CD14-positive monocyte (primary cell): ENCODE measurements around the gene ALDH2. TPM values are rescaled to one million over a fixed set of nuclear protein-coding genes. Genes with fewer than 3 reads are reported as not detected.

Experiments
- DNase-seq, 3 donors: peaks; one replicate each; pipeline ENCODE4 v3.0.0-alpha.2; 2011 to 2022
- H2AFZ ChIP-seq: 2 replicates; pipeline ENCODE4 v1.6.0; 2012; ENCODE audit warnings: mild to moderate bottlenecking, low read depth, low read length, inconsistent platforms; ENCODE audit not compliant: insufficient read depth, poor library complexity, severe bottlenecking
- H3K27ac ChIP-seq, 2 donors: 1 replicate in 1 of 2; 2 replicates in 1 of 2; pipeline ENCODE4 v1.5.1; 2012 to 2013; ENCODE audit warnings: low read length in 2 of 2, control low read depth in 1 of 2, inconsistent platforms in 1 of 2, low read depth in 1 of 2, mild to moderate bottlenecking in 1 of 2
- H3K27me3 ChIP-seq, 2 donors: one replicate each; pipeline versions ENCODE4 v1.6.0 to v1.6.1; 2011 to 2013; ENCODE audit warnings: low read length in 2 of 2; ENCODE audit not compliant: control insufficient read depth in 2 of 2, insufficient read depth in 2 of 2
- H3K36me3 ChIP-seq, 2 donors: replicated peaks in 1 of 2; 1 replicate in 1 of 2; 2 replicates in 1 of 2; pipeline versions ENCODE4 v1.5.1 to v1.6.1; 2012 to 2013; ENCODE audit warnings: low read length in 2 of 2, control low read depth in 1 of 2, inconsistent platforms in 1 of 2, mild to moderate bottlenecking in 1 of 2; ENCODE audit not compliant: insufficient read depth in 2 of 2, control insufficient read depth in 1 of 2
- H3K4me1 ChIP-seq, 2 donors: 1 replicate in 1 of 2; 2 replicates in 1 of 2; pipeline versions ENCODE4 v1.5.1 to v1.6.1; 2012 to 2013; ENCODE audit warnings: low read length in 2 of 2, control low read depth in 1 of 2, inconsistent platforms in 1 of 2, mild to moderate bottlenecking in 1 of 2, moderate library complexity in 1 of 2; ENCODE audit not compliant: insufficient read depth in 2 of 2, control insufficient read depth in 1 of 2
- H3K4me2 ChIP-seq: replicated peaks from 2 replicates; pipeline ENCODE3; 2012; ENCODE audit warnings: low read length, moderate library complexity, mild to moderate bottlenecking; ENCODE audit not compliant: poor library complexity, severe bottlenecking; ENCODE audit errors: extremely low read depth
- H3K4me3 ChIP-seq, 3 experiments: fragments of 200-600 bp in 1 of 3; sonication (generic) in 1 of 3; replicated peaks in 1 of 3; 1 replicate in 2 of 3; 2 replicates in 1 of 3; pipeline ENCODE4 v1.5.1; 2011 to 2013; ENCODE audit warnings: low read length in 3 of 3, mild to moderate bottlenecking in 3 of 3, control low read depth in 2 of 3, low read depth in 2 of 3, inconsistent platforms in 1 of 3, moderate library complexity in 1 of 3
- H3K79me2 ChIP-seq: 2 replicates; pipeline ENCODE4 v1.6.0; 2012; ENCODE audit warnings: mild to moderate bottlenecking, control low read depth, inconsistent platforms, low read length, moderate library complexity; ENCODE audit not compliant: insufficient read depth
- H3K9ac ChIP-seq: 2 replicates; pipeline ENCODE4 v1.6.0; 2017; ENCODE audit warnings: low read length, mild to moderate bottlenecking; ENCODE audit not compliant: insufficient read depth, poor library complexity, severe bottlenecking
- H3K9me3 ChIP-seq, 2 donors: replicated peaks in 1 of 2; 1 replicate in 1 of 2; 2 replicates in 1 of 2; pipeline versions ENCODE4 v1.5.1 to v1.6.1; 2012 to 2013; ENCODE audit warnings: low read length in 2 of 2, control low read depth in 1 of 2; ENCODE audit not compliant: control insufficient read depth in 1 of 2, insufficient read depth in 1 of 2
- H4K20me1 ChIP-seq: 2 replicates; pipeline ENCODE4 v1.6.0; 2012; ENCODE audit warnings: mild to moderate bottlenecking, low read length, control low read depth, moderate library complexity; ENCODE audit not compliant: insufficient read depth
- H3K27ac Mint-ChIP-seq, 7 donors: one replicate each; pipeline ENCODE4 v1.8.0; 2020; ENCODE audit warnings: mild to moderate bottlenecking in 7 of 7, mixed read lengths in 7 of 7, moderate library complexity in 6 of 7, inconsistent platforms in 2 of 7
- H3K27me3 Mint-ChIP-seq, 3 donors: one replicate each; pipeline ENCODE4 v1.8.0; 2021 to 2022; ENCODE audit warnings: low read depth in 3 of 3, mild to moderate bottlenecking in 3 of 3, mixed read lengths in 3 of 3, moderate library complexity in 3 of 3, inconsistent platforms in 1 of 3
- H3K36me3 Mint-ChIP-seq, 2 donors: one replicate each; pipeline ENCODE4 v1.8.0; 2020; ENCODE audit warnings: mixed read lengths in 2 of 2, inconsistent platforms in 1 of 2, mild to moderate bottlenecking in 1 of 2
- H3K4me1 Mint-ChIP-seq: one replicate; pipeline ENCODE4 v1.8.0; 2020; ENCODE audit warnings: mild to moderate bottlenecking, mixed read lengths
- H3K4me3 Mint-ChIP-seq, 2 donors: one replicate each; pipeline ENCODE4 v1.8.0; 2020; ENCODE audit warnings: mild to moderate bottlenecking in 2 of 2, mixed read lengths in 2 of 2, moderate library complexity in 1 of 2
- H3K9me3 Mint-ChIP-seq, 7 donors: one replicate each; pipeline ENCODE4 v1.8.0; 2020 to 2022; ENCODE audit warnings: mixed read lengths in 7 of 7, mild to moderate bottlenecking in 6 of 7, moderate library complexity in 6 of 7, inconsistent platforms in 2 of 7
- CTCF ChIP-seq: fragments of 200-600 bp; IDR thresholded peaks from one replicate; pipeline ENCODE4 v1.8.0; 2022; ENCODE audit warnings: antibody characterized with exemption, mild to moderate bottlenecking
- WGBS: methylation state at CpG from one replicate; pipeline ENCODE4 v1.1.5; 2013; ENCODE audit warnings: missing lambda C conversion rate; ENCODE audit not compliant: insufficient coverage; 5-methylcytosine and 5-hydroxymethylcytosine counted together
- intact Hi-C, 2 donors: fragments of 100-400 bp; cut with micrococcal nuclease; formaldehyde crosslinking; loops; one replicate each; pipeline versions ENCODE4 v1.15.0 to v1.15.1; 2023
- polyA plus RNA-seq, 3 donors: library from polyadenylated mRNA; depleted of rRNA in 1 of 3; unstranded in 2 of 3; stranded (reverse) in 1 of 3; fragments of 300-500 nt in 2 of 3; fragments of >200 nt in 1 of 3; fragmentation: Illumina TruSeq in 2 of 3; gene quantifications; 1 replicate in 2 of 3; 2 replicates in 1 of 3; pipeline ENCODE4 v1.2.3, GENCODE V29; 2012 to 2021

The ALDH2 gene
- polyA plus RNA-seq, 3 donors = 272 to 404 (median 384) TPM

GRCh38 chr12:111741235-111741812 is 25.4 kb upstream of the ALDH2 start:
- H3K79me2 ChIP-seq = no peaks in the 10 kb centered on the region
- no peaks in the 10 kb centered on the region for H3K27me3 ChIP-seq
- no peaks in the 10 kb centered on the region for H4K20me1 ChIP-seq
- H3K36me3 ChIP-seq = peaks cover 45 to 77% of the 10 kb centered on the region in 2 donors
- peaks cover 66 to 83% of the 10 kb centered on the region in 2 donors for H3K36me3 Mint-ChIP-seq
- H3K4me3 ChIP-seq = no peak overlapping the region
- H3K9me3 ChIP-seq = no peaks in the 10 kb centered on the region
- WGBS = 29% methylated on average over 3 of the region's 4 CpGs
- peaks cover 0 to 3% (median 0%) of the 10 kb centered on the region in 3 donors for H3K27me3 Mint-ChIP-seq
- no peak overlapping the region for H3K9ac ChIP-seq
- no peak for TF ChIP-seq CTCF
- H3K4me1 ChIP-seq = no peaks in the 10 kb centered on the region
- no peak overlapping the region for H3K4me2 ChIP-seq
- H3K4me1 Mint-ChIP-seq = no peaks in the 10 kb centered on the region
- DNase-seq = no peak
- H3K4me3 Mint-ChIP-seq = no peak overlapping the region
- intact Hi-C loops = no loop called here
- no peak overlapping the region for H2AFZ ChIP-seq
- no peak overlapping the region for H3K27ac ChIP-seq
- peaks cover 0 to 1% (median 0%) of the 10 kb centered on the region in 7 donors for H3K9me3 Mint-ChIP-seq
- peak overlapping the region in 3 of 7 donors; percentile 9 to 79 (median 38) for H3K27ac Mint-ChIP-seq

- H3K36me3 Mint-ChIP-seq = peaks cover 60 to 84% of the 10 kb centered on the region in 2 donors
These were observed 21.5 kb upstream of the ALDH2 start for GRCh38 chr12:111745211-111745610.

More at GRCh38 chr12:111745211-111745610, 21.5 kb upstream of the ALDH2 start:
- Histone ChIP-seq H3K9ac (no peak overlapping the region), H4K20me1 (no peaks in the 10 kb centered on the region), H3K9me3 (no peaks in the 10 kb centered on the region), H3K4me3 (no peak overlapping the region), H3K79me2 (no peaks in the 10 kb centered on the region), H2AFZ (no peak overlapping the region), H3K4me2 (no peak overlapping the region), H3K4me1 (no peaks in the 10 kb centered on the region), H3K27me3 (no peaks in the 10 kb centered on the region), H3K36me3 (peaks cover 52 to 85% of the 10 kb centered on the region in 2 donors), H3K27ac (no peak overlapping the region)
- no peaks in the 10 kb centered on the region for H3K4me1 Mint-ChIP-seq
- intact Hi-C loops = no loop called here
- no peak overlapping the region for H3K4me3 Mint-ChIP-seq
- H3K27ac Mint-ChIP-seq = peak overlapping the region in 2 of 7 donors; percentile 19 to 66
- H3K27me3 Mint-ChIP-seq = peaks cover 0 to 5% (median 0%) of the 10 kb centered on the region in 3 donors
- no CpG with 5 or more reads among the region's 4 CpGs for WGBS
- TF ChIP-seq CTCF = no peak
- no peaks in the 10 kb centered on the region for H3K9me3 Mint-ChIP-seq
- no peak for DNase-seq
